Measurements from ENCODE around the gene BRAP.
"Not testable (repeated sequence)": the region's sequence is repeated elsewhere in the genome, so short reads cannot be mapped to it uniquely, and the experiment has no call there.

BRAP gene

GRCh38 chr12:111607239-111607638 is 78.5 kb downstream of the BRAP start:
- DNase-seq (ENCODE audit: low read depth in 2 of 2), result no peak

- DNase-seq (ENCODE audit: low read depth in 2 of 2), result no peak
Observed at GRCh38 chr12:111606767-111607230, 79.0 kb downstream of the BRAP start.

- DNase-seq (ENCODE audit: low read depth in 2 of 2), result no peak
Observed at GRCh38 chr12:111605911-111606766, 79.6 kb downstream of the BRAP start.

GRCh38 chr12:111602857-111603256 is 82.9 kb downstream of the BRAP start:
- DNase-seq (ENCODE audit: low read depth in 2 of 2), result not testable (repeated sequence)

- no peak for DNase-seq (ENCODE audit: low read depth in 2 of 2)
Observed at GRCh38 chr12:111602348-111602747, 83.4 kb downstream of the BRAP start.

GRCh38 chr12:111600986-111601385 is 84.8 kb downstream of the BRAP start:
- not testable (repeated sequence) for DNase-seq (ENCODE audit: low read depth in 2 of 2)

GRCh38 chr12:111600205-111600642 is 85.5 kb downstream of the BRAP start:
- no peak for DNase-seq (ENCODE audit: low read depth in 2 of 2)

GRCh38 chr12:111599453-111600204 is 86.1 kb downstream of the BRAP start:
- DNase-seq (ENCODE audit: low read depth in 2 of 2), result peak; percentile 84 to 85

- DNase-seq (ENCODE audit: low read depth in 2 of 2), result peak; percentile 41 to 42
Observed at GRCh38 chr12:111598637-111599452, 86.9 kb downstream of the BRAP start, which contains the start of gene ATXN2. Gene ATXN2, minus strand, starts transcription at chr12:111599315. Its CDS starts 281 bp downstream, at chr12:111599034.

GRCh38 chr12:111597831-111598636 is 87.7 kb downstream of the BRAP start:
- DNase-seq (ENCODE audit: low read depth in 2 of 2), result peak; percentile 9 to 11

- DNase-seq (ENCODE audit: low read depth in 2 of 2), result peak in 1 of 2 donors; percentile 3
Observed at GRCh38 chr12:111596985-111597830, 88.5 kb downstream of the BRAP start.

GRCh38 chr12:111595341-111595835 is 90.4 kb downstream of the BRAP start:
- not testable (repeated sequence) for DNase-seq (ENCODE audit: low read depth in 2 of 2)
